HG03108 (cell line): Measurements from ENCODE around the gene ACOD1.
A peak's percentile ranks its signal among the peaks of the same experiment; 100 is the strongest.
"Not testable (repeated sequence)": the region's sequence is repeated elsewhere in the genome, so short reads cannot be mapped to it uniquely, and the experiment has no call there.

Source experiments
- ATAC-seq: cut with Tn5 transposase; IDR thresholded peaks from one replicate; pipeline ENCODE4 v1.9.1; 2021; ENCODE audit warnings: moderate library complexity; ENCODE audit not compliant: unreplicated experiment

Gene ACOD1

GRCh38 chr13:76948149-76948548 lies at the start of gene ACOD1:
Gene ACOD1 (plus strand): TSS chr13:76948511. CDS start chr13:76948559, 48 bp downstream.
- ATAC-seq = no peak

- ATAC-seq = not testable (repeated sequence)
Observed at GRCh38 chr13:76899066-76899465, 49.2 kb upstream of the ACOD1 start.

- peak; percentile 82 for ATAC-seq
Observed at GRCh38 chr13:76903544-76904162, 44.7 kb upstream of the ACOD1 start.

- no peak for ATAC-seq
Observed at GRCh38 chr13:76904507-76904906, 43.8 kb upstream of the ACOD1 start.

- ATAC-seq = no peak
Observed at GRCh38 chr13:76912476-76912875, 35.8 kb upstream of the ACOD1 start.

- no peak for ATAC-seq
Observed at GRCh38 chr13:76913898-76914297, 34.4 kb upstream of the ACOD1 start.

- no peak for ATAC-seq
Observed at GRCh38 chr13:76917095-76917494, 31.2 kb upstream of the ACOD1 start.

- not testable (repeated sequence) for ATAC-seq
Observed at GRCh38 chr13:76917755-76918481, 30.4 kb upstream of the ACOD1 start.

- ATAC-seq = no peak
Observed at GRCh38 chr13:76921516-76921915, 26.8 kb upstream of the ACOD1 start.

GRCh38 chr13:76925115-76925514 lies 23.2 kb upstream of the ACOD1 start:
- no peak for ATAC-seq

GRCh38 chr13:76927955-76928354 lies 20.4 kb upstream of the ACOD1 start:
- no peak for ATAC-seq

- no peak for ATAC-seq
Observed at GRCh38 chr13:76928456-76928855, 19.9 kb upstream of the ACOD1 start.

GRCh38 chr13:76929320-76929719 lies 19.0 kb upstream of the ACOD1 start:
- no peak for ATAC-seq

- ATAC-seq = no peak
Observed at GRCh38 chr13:76929851-76930374, 18.4 kb upstream of the ACOD1 start.

GRCh38 chr13:76932076-76932475 lies 16.2 kb upstream of the ACOD1 start:
- no peak for ATAC-seq

- ATAC-seq = no peak
Observed at GRCh38 chr13:76934671-76935070, 13.6 kb upstream of the ACOD1 start.

GRCh38 chr13:76936763-76937162 lies 11.5 kb upstream of the ACOD1 start:
- no peak for ATAC-seq

GRCh38 chr13:76937281-76937820 lies 11.0 kb upstream of the ACOD1 start:
- no peak for ATAC-seq

GRCh38 chr13:76939215-76939614 lies 9.1 kb upstream of the ACOD1 start:
- no peak for ATAC-seq

GRCh38 chr13:76942363-76942762 lies 5.9 kb upstream of the ACOD1 start:
- ATAC-seq = no peak

GRCh38 chr13:76943646-76944045 lies 4.7 kb upstream of the ACOD1 start:
- ATAC-seq = no peak

GRCh38 chr13:76944456-76944855 lies 3.9 kb upstream of the ACOD1 start:
- ATAC-seq = no peak
